ENCODE measurements around the gene WBP1.
A peak's percentile ranks its signal among the peaks of the same experiment; 100 is the strongest.

Gene WBP1

DNA sequence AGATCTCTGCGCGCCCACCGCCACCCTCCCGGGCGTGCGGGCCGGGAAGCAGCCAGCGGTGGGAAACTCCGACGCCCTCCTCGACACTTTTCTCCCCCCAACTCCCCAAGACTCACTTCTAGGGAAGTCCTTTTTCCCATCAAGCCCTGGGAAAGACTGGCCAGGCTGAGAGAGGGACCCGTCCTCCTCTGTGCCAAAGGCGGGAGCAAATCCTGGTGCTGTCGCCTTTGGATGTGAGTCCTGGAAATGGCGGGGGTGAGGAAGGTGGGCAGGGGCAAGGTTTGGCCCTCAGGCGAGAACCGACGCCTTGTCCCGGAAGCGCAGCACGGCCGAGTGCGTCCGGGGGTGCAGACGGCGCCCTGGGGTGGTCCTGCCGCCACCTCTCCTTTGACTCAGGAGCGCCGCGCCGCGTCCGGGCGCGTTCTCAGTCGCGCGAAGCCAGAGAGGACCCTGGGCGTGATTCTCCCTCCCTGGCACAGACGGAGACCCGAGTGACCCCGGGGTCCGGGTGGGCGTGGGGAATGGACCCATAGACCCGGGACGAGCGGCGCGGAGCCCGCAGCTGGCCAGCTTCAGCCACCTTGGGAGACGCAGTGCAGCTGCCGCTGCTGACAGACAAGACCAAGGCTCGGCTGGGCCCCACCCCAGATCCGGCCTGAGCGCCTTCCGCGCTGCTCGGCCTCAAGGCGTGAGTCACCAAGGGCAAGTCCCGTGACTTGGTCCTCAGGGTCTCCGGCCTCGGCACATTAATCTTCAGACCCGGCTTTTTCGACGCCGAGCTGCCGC is 44.7 kb downstream of the WBP1 start:
- DNase-seq (ENCODE audit: low read depth in 2 of 2), result peak in 1 of 2 donors; percentile 46

DNA sequence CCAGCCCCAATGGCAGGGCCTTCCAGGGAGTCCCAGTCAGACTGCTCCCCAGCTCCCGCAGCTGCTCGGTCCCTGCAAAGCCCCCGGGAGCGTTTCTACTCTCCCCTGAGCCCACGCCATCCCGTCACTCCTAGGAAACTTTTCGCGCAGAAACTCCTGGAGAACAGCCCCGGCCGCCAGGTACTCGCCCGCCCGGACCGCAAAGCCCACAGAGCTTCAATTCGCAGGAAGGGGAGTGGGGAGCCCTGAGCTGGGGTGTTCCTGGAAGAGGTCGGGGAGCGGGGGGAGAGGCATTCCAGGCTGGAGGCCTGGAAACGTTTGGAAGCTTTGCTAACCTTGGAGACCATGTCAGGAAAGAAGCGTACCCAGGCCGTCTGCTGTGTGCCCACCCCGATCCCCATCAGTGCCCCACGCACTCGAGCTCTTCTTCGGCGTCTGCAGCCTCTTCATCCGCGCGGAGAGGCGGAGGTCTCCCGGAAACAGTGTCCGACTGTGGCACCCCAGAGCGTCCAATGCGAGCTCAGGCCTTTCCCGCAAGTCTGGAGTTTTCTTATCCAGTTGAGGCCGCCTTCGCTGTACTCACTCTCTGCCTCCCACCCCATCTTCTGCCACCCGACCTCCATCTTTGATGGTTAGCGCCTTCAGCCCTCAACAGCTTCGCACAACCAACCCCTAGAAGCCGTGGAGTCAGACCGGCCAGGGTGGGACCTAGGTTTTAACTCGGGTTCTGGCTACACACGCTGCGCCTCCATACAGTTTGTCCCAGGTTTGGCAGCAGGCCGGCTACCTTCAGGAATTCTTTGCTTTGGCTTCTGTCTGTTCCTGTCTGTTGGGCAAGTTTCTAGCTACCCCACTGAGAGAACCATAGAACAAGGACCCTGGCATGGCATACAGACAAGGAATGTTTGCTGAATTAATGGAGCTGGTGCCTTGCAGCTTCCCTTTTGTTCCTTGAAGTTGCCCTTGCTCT is 45.6 kb downstream of the WBP1 start:
- DNase-seq (ENCODE audit: low read depth in 2 of 2), result no peak

- DNase-seq (ENCODE audit: low read depth in 2 of 2), result no peak
Observed at GRCh38 chr2:74504591-74504990, 46.4 kb downstream of the WBP1 start.

DNA sequence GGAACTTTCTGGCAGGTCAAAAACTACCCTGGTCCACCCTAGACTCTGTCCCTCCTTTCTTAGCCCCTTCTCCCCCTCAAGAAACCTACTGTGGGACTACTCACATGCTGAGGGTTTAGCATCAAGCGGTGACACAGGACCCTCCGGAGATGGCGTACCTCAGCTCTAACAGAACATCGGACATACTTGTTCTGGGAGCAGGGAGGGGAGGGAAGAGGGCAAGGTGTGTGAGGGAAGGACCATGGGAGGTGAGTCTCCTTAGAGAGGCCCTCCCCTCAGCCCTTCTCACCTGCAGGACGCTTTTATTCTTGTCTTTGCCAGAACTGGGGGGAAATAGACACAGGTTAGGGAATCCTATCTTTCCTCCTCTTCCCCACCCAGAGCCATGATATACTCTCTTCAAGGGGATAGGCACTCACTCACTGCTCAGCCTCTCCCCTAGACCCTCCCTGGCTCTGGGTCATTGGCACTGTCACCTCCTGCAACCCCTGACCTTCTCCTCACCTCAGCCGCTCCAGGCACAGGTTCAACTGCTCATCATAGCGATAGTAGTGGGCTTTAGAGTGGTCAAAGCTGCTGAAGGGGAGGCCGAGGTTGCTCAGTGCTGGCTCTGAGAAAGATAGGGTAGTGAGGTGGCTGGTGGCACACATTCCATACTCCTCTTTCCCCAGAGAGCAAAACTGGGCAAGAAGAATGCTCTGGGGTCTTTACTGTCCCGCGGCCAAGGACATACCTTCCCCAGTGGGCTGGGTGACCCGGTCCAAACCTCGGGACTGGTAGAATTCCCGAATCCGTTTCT is 47.4 kb downstream of the WBP1 start:
- no peak for DNase-seq (ENCODE audit: low read depth in 2 of 2)

DNA sequence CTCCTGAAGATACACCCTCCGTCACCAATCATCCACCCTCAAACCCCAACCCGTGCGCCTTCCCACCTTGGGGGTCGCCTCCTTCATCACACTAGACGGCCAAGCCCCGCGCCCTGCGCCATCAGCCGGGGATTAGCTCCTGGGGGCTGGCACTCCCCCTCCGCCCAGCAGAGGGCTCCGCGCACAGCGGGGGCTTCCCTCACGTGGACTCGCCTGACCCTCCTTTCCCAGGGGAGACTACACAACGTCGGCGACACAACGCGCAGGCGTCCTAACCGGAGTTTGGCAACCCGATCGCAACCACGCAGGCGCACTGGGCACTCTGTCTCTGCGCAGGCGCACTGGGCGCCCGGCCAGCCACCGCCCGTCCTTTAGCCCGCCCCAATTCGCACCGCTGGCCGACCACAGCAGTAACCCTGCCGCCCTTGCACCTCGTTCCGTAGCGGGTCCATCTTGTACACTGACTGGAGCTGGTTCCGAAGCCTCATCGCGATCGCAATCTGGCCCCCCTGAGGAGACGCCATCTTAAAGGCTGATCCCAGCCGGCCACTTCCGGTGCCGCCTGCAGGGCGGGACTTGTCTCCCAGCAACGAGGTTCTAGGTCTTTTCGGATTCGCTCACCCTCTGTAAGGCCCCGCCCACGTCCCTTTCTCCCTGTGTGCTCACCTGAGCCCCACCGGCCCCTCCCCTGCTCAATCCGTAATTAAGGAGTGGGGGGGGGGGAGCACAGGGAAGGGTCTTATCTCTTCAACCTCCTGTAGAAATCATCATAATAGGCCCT is 49.1 kb downstream of the WBP1 start, which contains the start of gene PCGF1:
Gene PCGF1 (minus strand): TSS at position 551 of the 781 bp plus-strand sequence. CDS start 27 bp downstream, at position 524.
- peak; percentile 98 for DNase-seq (ENCODE audit: low read depth in 2 of 2)

- DNase-seq (ENCODE audit: low read depth in 2 of 2), result no peak
Observed at GRCh38 chr2:74507926-74508520, 49.8 kb downstream of the WBP1 start.

GRCh38 chr2:74510272-74510671 is 52.0 kb downstream of the WBP1 start:
- DNase-seq (ENCODE audit: low read depth in 2 of 2), result no peak

Data from stimulated activated CD8-positive, alpha-beta memory T cell treated with anti-CD3 and anti-CD28 coated beads, Interleukin-7, amount 100 ng/mL, for 4 hours (primary cell).